Spleen (tissue), 11 donors: ENCODE data around the gene NUP210. TPM values are rescaled to one million over a fixed set of nuclear protein-coding genes. Genes with fewer than 3 reads are reported as not detected.

Experiments used
- DNase-seq: peaks from one replicate; pipeline ENCODE4 v3.0.0-alpha.2; 2020
- H3K27ac ChIP-seq, 8 donors: fragments of 200-600 bp; sonication (generic) in 7 of 8; 1 replicate in 4 of 8; 2 replicates in 4 of 8; pipeline versions ENCODE4 v1.5.0 to v1.8.0; 2016 to 2021; ENCODE audit warnings: inconsistent platforms in 4 of 8, mild to moderate bottlenecking in 4 of 8, moderate library complexity in 1 of 8
- H3K27me3 ChIP-seq, 7 donors: fragments of 200-600 bp; sonication (generic) in 6 of 7; replicated peaks in 1 of 7; 1 replicate in 4 of 7; 2 replicates in 3 of 7; pipeline versions ENCODE4 v1.5.0 to v1.8.0; 2016 to 2021; ENCODE audit warnings: inconsistent platforms in 3 of 7, mild to moderate bottlenecking in 1 of 7
- H3K36me3 ChIP-seq, 6 donors: fragments of 200-600 bp; sonication (generic) in 5 of 6; 1 replicate in 4 of 6; 2 replicates in 2 of 6; pipeline versions ENCODE4 v1.5.0 to v1.8.0; 2016 to 2021; ENCODE audit warnings: inconsistent platforms in 2 of 6
- H3K4me1 ChIP-seq, 6 donors: fragments of 200-600 bp; sonication (generic) in 5 of 6; 1 replicate in 3 of 6; 2 replicates in 3 of 6; pipeline versions ENCODE4 v1.5.0 to v1.8.0; 2016 to 2021; ENCODE audit warnings: inconsistent platforms in 3 of 6
- H3K4me3 ChIP-seq, 8 donors: fragments of 200-600 bp; sonication (generic) in 7 of 8; 1 replicate in 4 of 8; 2 replicates in 4 of 8; pipeline versions ENCODE4 v1.5.0 to v1.8.0; 2016 to 2021; ENCODE audit warnings: inconsistent platforms in 4 of 8, mild to moderate bottlenecking in 4 of 8, moderate library complexity in 2 of 8
- H3K9me3 ChIP-seq, 8 donors: fragments of 200-600 bp; sonication (generic) in 7 of 8; 1 replicate in 4 of 8; 2 replicates in 4 of 8; pipeline versions ENCODE4 v1.5.0 to v1.8.0; 2016 to 2021; ENCODE audit warnings: inconsistent platforms in 4 of 8
- CTCF ChIP-seq, 11 experiments: fragments of 200-600 bp in 7 of 11; fragments of 450-650 bp in 4 of 11; sonication (generic) in 4 of 11; IDR thresholded peaks in 8 of 11; conservative IDR thresholded peaks in 3 of 11; 1 replicate in 7 of 11; 2 replicates in 4 of 11; pipeline versions ENCODE4 v1.4.0 to v1.8.0; 2016 to 2021; ENCODE audit warnings: antibody characterized with exemption in 11 of 11, inconsistent platforms in 4 of 11, mild to moderate bottlenecking in 1 of 11
- POLR2A ChIP-seq, 3 donors: fragments of 450-650 bp; IDR thresholded peaks; one replicate each; pipeline ENCODE4 v1.5.1; 2017; ENCODE audit warnings: antibody characterized with exemption in 3 of 3, mild to moderate bottlenecking in 1 of 3
- POLR2AphosphoS5 ChIP-seq, 3 donors: sonication (generic); formaldehyde crosslinking; IDR thresholded peaks; one replicate each; pipeline ENCODE4 v1.5.1; 2017; ENCODE audit warnings: antibody characterized with exemption in 3 of 3
- WGBS, 5 donors: extraction: QIAGEN DNeasy Blood & Tissue Kit in 3 of 5; methylation state at CpG; one replicate each; pipeline versions ENCODE4 v1.1.5 to v1.1.7; 2013 to 2018; 5-methylcytosine and 5-hydroxymethylcytosine counted together
- intact Hi-C: fragments of 100-400 bp; cut with DNase I; formaldehyde crosslinking; loops from one replicate; pipeline ENCODE4 v1.15.0; 2023; ENCODE audit warnings: low total_unique reads
- polyA plus RNA-seq, 3 donors: library from polyadenylated mRNA; stranded (reverse); fragments of 200-250 nt; gene quantifications; one replicate each; pipeline ENCODE4 v1.2.1, GENCODE V29; 2013
- total RNA-seq, 7 donors: library from RNA; depleted of rRNA in 3 of 7; stranded (reverse); fragments of >200 nt in 3 of 7; fragmentation: NEBNext Ultra II Directional in 4 of 7; extraction: Animal tissue kit (Norgen Biotek cat#: 25700) in 4 of 7; gene quantifications; one replicate each; pipeline versions ENCODE4 v1.1.0 to v1.2.1, GENCODE V29; 2016 to 2021
- donor health status: healthy with polysubstance abuse.
- donor health status: DM: no; HTN: no; CAD: no; lungs with moderate emphysema.
- donor health status: DM: no; HTN: no; CAD: no.
- donor health status: Bipolar disorder and iron deficiency.
- donor health status: healthy.
- donor health status: DM: no; HTN: no; CAD: no.
- donor health status: DM: yes; HTN: yes; CAD: no.

The NUP210 gene
- total and polyA plus RNA-seq, 10 donors = 20.1 to 76.8 (median 58.2) TPM

DNA sequence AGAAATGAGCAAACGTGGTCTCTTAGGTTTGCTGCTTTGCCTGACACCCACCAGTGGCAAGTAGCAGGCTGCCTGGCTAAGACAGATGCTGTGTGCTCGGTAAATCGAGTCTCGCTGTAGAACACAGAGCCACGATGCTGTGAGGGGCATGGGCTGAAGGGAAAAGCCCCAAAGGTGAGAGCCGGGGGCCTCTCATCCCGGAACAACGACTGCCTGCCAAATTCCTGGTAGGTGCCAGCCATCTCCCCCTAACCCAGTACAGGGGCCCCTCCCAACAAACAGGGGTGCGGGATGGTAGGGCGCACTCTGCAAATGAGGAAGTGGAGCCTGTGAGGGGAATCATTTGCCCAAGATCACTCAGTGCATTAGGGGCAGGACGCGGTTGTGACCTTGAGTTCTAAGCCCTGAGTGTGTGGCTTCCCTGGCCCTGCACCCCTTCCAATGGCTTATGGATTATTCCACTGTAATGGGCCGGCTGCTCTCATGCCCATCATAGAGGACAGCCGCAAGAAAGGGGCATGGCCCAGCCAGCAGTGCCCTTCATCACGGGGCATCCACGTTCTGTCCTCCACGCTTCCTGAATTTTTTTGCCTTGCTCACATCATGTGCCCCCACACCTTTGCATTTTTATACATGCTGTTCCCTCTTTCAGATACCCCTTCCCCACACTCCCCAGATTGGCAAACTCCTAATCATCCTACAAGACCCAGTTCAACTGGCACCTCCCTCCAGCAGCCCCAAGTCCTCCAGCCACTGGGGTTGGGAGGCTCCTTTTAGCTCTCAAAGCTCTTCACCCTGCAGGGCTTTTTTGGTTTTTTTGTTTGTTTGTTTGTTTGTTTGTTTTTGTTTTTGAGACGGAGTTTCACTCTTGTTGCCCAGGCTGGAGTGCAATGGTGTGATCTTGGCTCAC is 125.4 kb downstream of the NUP210 start:
- Histone ChIP-seq H3K36me3 (no peaks in the 10 kb centered on the region), H3K27ac (no peak overlapping the region), H3K9me3 (no peaks in the 10 kb centered on the region), H3K27me3 (peaks cover 0 to 46% (median 2%) of the 10 kb centered on the region in 7 donors), H3K4me1 (peaks cover 0 to 6% (median 0%) of the 10 kb centered on the region in 6 donors), H3K4me3 (no peak overlapping the region)
- WGBS, 5 donors = 62 to 71% (median 67%) methylated on average over 18 of the region's 18 CpGs
- DNase-seq = peak; percentile 47
- TF ChIP-seq POLR2A (IDR thresholded peaks at IDR 0.05) = no peak
- no peak for TF ChIP-seq POLR2AphosphoS5 (IDR thresholded peaks at IDR 0.05)
- no peak for TF ChIP-seq CTCF (IDR thresholded peaks at IDR 0.05 in 8 of 11, conservative IDR thresholded peaks at IDR 0.05 in 3 of 11)
- intact Hi-C loops = no loop called here

GRCh38 chr3:13292375-13292774 is 127.7 kb downstream of the NUP210 start:
- Histone ChIP-seq H3K27ac (no peak overlapping the region), H3K4me1 (peaks cover 0 to 6% (median 0%) of the 10 kb centered on the region in 6 donors), H3K9me3 (peaks cover 0 to 3% (median 0%) of the 10 kb centered on the region in 8 donors), H3K4me3 (no peak overlapping the region), H3K36me3 (no peaks in the 10 kb centered on the region), H3K27me3 (peaks cover 0 to 36% (median 2%) of the 10 kb centered on the region in 7 donors)
- DNase-seq = no peak
- TF ChIP-seq POLR2AphosphoS5 (IDR thresholded peaks at IDR 0.05) (no peak), POLR2A (IDR thresholded peaks at IDR 0.05) (no peak), CTCF (IDR thresholded peaks at IDR 0.05 in 8 of 11, conservative IDR thresholded peaks at IDR 0.05 in 3 of 11) (no peak)
- 80 to 85% (median 81%) methylated on average over 3 of the region's 3 CpGs for WGBS, 5 donors
- intact Hi-C loops = no loop called here

DNA sequence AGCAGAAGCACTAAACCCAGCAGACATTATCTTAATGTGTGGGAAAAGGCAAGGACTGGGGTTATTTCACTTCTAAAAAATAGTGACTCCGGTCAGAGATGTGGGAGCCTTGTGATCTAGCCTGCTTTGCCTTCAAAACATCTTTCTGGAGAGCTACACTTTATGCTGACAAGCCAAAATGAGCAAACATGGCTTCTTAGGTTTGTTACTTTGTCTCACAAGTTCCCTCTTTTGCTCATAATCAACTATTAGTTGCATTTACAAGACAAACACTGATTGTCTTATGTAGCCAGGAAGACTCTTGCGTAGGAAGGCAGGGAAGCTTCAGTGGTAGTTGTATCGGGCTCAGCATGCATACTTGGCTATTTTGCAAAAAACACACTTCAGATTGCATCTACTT is 129.2 kb downstream of the NUP210 start:
- Histone ChIP-seq H3K36me3 (no peaks in the 10 kb centered on the region), H3K4me3 (no peak overlapping the region), H3K27me3 (peaks cover 0 to 38% (median 3%) of the 10 kb centered on the region in 7 donors), H3K4me1 (no peaks in the 10 kb centered on the region), H3K27ac (no peak overlapping the region), H3K9me3 (peaks cover 0 to 14% (median 10%) of the 10 kb centered on the region in 8 donors)
- intact Hi-C loops = no loop called here
- TF ChIP-seq CTCF (IDR thresholded peaks at IDR 0.05 in 8 of 11, conservative IDR thresholded peaks at IDR 0.05 in 3 of 11) (no peak), POLR2AphosphoS5 (IDR thresholded peaks at IDR 0.05) (no peak), POLR2A (IDR thresholded peaks at IDR 0.05) (no peak)
- DNase-seq = no peak
- WGBS, 5 donors = 81 to 95% (median 87%) methylated on average over 3 of the region's 3 CpGs

- 85 to 94% (median 88%) methylated on average over 5 to 9 of the region's 9 CpGs for WGBS, 5 donors
- no peak overlapping the region for H3K4me3 ChIP-seq
- peaks cover 0 to 38% (median 15%) of the 10 kb centered on the region in 7 donors for H3K27me3 ChIP-seq
- peak; percentile 24 for DNase-seq
- intact Hi-C loops = no loop called here
- no peaks in the 10 kb centered on the region for H3K36me3 ChIP-seq
- no peak overlapping the region for H3K27ac ChIP-seq
- TF ChIP-seq CTCF (IDR thresholded peaks at IDR 0.05 in 8 of 11, conservative IDR thresholded peaks at IDR 0.05 in 3 of 11) (no peak), POLR2AphosphoS5 (IDR thresholded peaks at IDR 0.05) (no peak)
- H3K4me1 ChIP-seq = no peaks in the 10 kb centered on the region
- H3K9me3 ChIP-seq = peaks cover 0 to 18% (median 10%) of the 10 kb centered on the region in 8 donors
Observed at GRCh38 chr3:13289771-13290285, 130.3 kb downstream of the NUP210 start.
